ENCODE results near the gene ZNF302.

Gene ZNF302

GRCh38 chr19:34733266-34733745, 55.8 kb downstream of the ZNF302 start:
- peak in 1 of 2 experiments; percentile 22 for DNase-seq

- peak; percentile 77 to 88 for DNase-seq
Observed at GRCh38 chr19:34733746-34734536, 56.5 kb downstream of the ZNF302 start, which contains the start of gene ZNF181. TSS of gene ZNF181 (plus strand) at chr19:34734243. CDS start at chr19:34735038, 795 bp downstream.

GRCh38 chr19:34734537-34735103, 57.1 kb downstream of the ZNF302 start:
- peak; percentile 23 to 73 for DNase-seq
